GM12878 (cell line): ENCODE measurements around the gene DMD. TPM values are rescaled to one million over a fixed set of nuclear protein-coding genes. Genes with fewer than 3 reads are reported as not detected.

Experiments used
- ATAC-seq: fragments of 200-7000 bp; cut with Tn5 transposase; 3 replicates; pipeline ENCODE4 v1.9.1; 2020; ENCODE audit warnings: mild to moderate bottlenecking, moderate library complexity
- BruUV-seq: library from RNA; stranded (reverse); fragments of 400-500 nt; replicated peaks from 2 replicates; lab custom pipeline; 2021; lab: Mats Ljungman, UMichigan
- CTCF ChIA-PET: fragments of 300-600 bp; sonication (Branson Sonifier 250); formaldehyde crosslinking; extraction: SDS; loops from one replicate; lab custom pipeline; 2021; ENCODE audit warnings: inconsistent platforms; lab: Yijun Ruan, JAX
- POLR2A ChIA-PET: fragments of 350-600 bp; formaldehyde crosslinking; extraction: SDS; loops from one replicate; lab custom pipeline; 2021; ENCODE audit warnings: inconsistent platforms; lab: Charles Lee
- RAD21 ChIA-PET: fragments of 300-600 bp; sonication (Branson Sonifier 250); formaldehyde crosslinking; loops from one replicate; lab custom pipeline; 2023; ENCODE audit warnings: antibody characterized with exemption; ENCODE audit not compliant: unreplicated experiment; lab: Charles Lee
- SMC1A ChIA-PET: fragments of 300-600 bp; sonication (Branson Sonifier 250); formaldehyde crosslinking; loops from one replicate; lab custom pipeline; 2023; ENCODE audit not compliant: unreplicated experiment, uncharacterized antibody; lab: Charles Lee
- DNase-seq: peaks from one replicate; pipeline ENCODE4 v3.0.0-alpha.2; 2011; ENCODE audit warnings: low read depth, low spot score
- FAIRE-seq: peaks from 3 replicates; lab custom pipeline; 2011; peaks lifted over from hg19 to GRCh38; lab: Jason Lieb, UNC
- H2AFZ ChIP-seq: 2 replicates; pipeline ENCODE4 v1.6.0; 2011; ENCODE audit warnings: low read depth, low read length, control low read depth; ENCODE audit not compliant: control insufficient read depth
- H3K27ac ChIP-seq: 2 replicates; pipeline ENCODE4 v1.5.1; 2011; ENCODE audit warnings: control low read depth; ENCODE audit not compliant: control insufficient read depth, insufficient read depth
- H3K27me3 ChIP-seq, 2 experiments: replicated peaks in 1 of 2; 2 replicates each; pipeline versions ENCODE4 v1.6.0 to v1.6.1; 2011; ENCODE audit warnings: low read length in 1 of 2; ENCODE audit not compliant: control insufficient read depth in 2 of 2, insufficient read depth in 2 of 2
- H3K36me3 ChIP-seq, 2 experiments: 2 replicates each; pipeline ENCODE4 v1.5.1; 2011; ENCODE audit warnings: low read length in 1 of 2; ENCODE audit not compliant: control insufficient read depth in 2 of 2, insufficient read depth in 2 of 2
- H3K4me1 ChIP-seq: 2 replicates; pipeline ENCODE4 v1.6.1; 2011; ENCODE audit warnings: mild to moderate bottlenecking, low read length, moderate library complexity, mixed read lengths; ENCODE audit not compliant: control insufficient read depth, insufficient read depth
- H3K4me2 ChIP-seq: 2 replicates; pipeline ENCODE4 v1.6.0; 2011; ENCODE audit warnings: control low read depth; ENCODE audit not compliant: control insufficient read depth, insufficient read depth
- H3K4me3 ChIP-seq: fragments of 200-600 bp; sonication (generic); 2 replicates; pipeline ENCODE4 v1.5.1; 2016
- H3K79me2 ChIP-seq: 2 replicates; pipeline ENCODE4 v1.6.0; 2011; ENCODE audit warnings: low read length; ENCODE audit not compliant: control insufficient read depth, insufficient read depth
- H3K9ac ChIP-seq: 2 replicates; pipeline ENCODE4 v1.8.0; 2011; ENCODE audit warnings: low read length, control low read depth, mixed read lengths; ENCODE audit not compliant: control insufficient read depth, insufficient read depth
- H3K9me3 ChIP-seq: replicated peaks from 3 replicates; pipeline ENCODE4 v1.5.1; 2011; ENCODE audit warnings: mild to moderate bottlenecking, low read length; ENCODE audit not compliant: control insufficient read depth, insufficient read depth
- H4K20me1 ChIP-seq: 2 replicates; pipeline ENCODE4 v1.6.0; 2011; ENCODE audit not compliant: control insufficient read depth, insufficient read depth
- ATF2 ChIP-seq: IDR thresholded peaks from 2 replicates; pipeline ENCODE4 v1.6.1; 2012; ENCODE audit warnings: low read length, inconsistent platforms
- BRCA1 ChIP-seq: IDR thresholded peaks from 2 replicates; pipeline ENCODE4 v1.6.1; 2011; ENCODE audit warnings: low read depth, low read length, improper control_type of control experiment
- CBFB ChIP-seq: IDR thresholded peaks from 2 replicates; pipeline ENCODE4 v1.6.1; 2016; ENCODE audit warnings: antibody characterized with exemption, low read depth
- CHD2 ChIP-seq: IDR thresholded peaks from 2 replicates; pipeline ENCODE4 v1.6.1; 2011; ENCODE audit warnings: low read depth, low read length, improper control_type of control experiment, borderline replicate concordance
- ETV6 ChIP-seq, 2 experiments: fragments of 450-650 bp in 1 of 2; IDR thresholded peaks in 1 of 2; conservative IDR thresholded peaks in 1 of 2; 2 replicates each; pipeline ENCODE4 v1.6.1; 2014; ENCODE audit warnings: antibody characterized with exemption in 1 of 2, borderline replicate concordance in 1 of 2, low read depth in 1 of 2, mild to moderate bottlenecking in 1 of 2, moderate library complexity in 1 of 2
- RAD51 ChIP-seq: fragments of 450-650 bp; IDR thresholded peaks from 2 replicates; pipeline ENCODE4 v1.6.1; 2016; ENCODE audit warnings: moderate library complexity, mild to moderate bottlenecking, inconsistent platforms
- RB1 ChIP-seq: fragments of 450-650 bp; formaldehyde crosslinking; IDR thresholded peaks from 2 replicates; pipeline ENCODE4 v1.6.1; 2017; ENCODE audit warnings: mild to moderate bottlenecking, borderline replicate concordance
- ZNF217 ChIP-seq: fragments of 450-650 bp; IDR thresholded peaks from 2 replicates; pipeline ENCODE4 v1.6.1; 2017; ENCODE audit warnings: antibody characterized with exemption, mild to moderate bottlenecking
- WGBS: methylation state at CpG from one replicate; pipeline ENCODE4 v1.1.6; 2016; ENCODE audit warnings: low lambda C conversion rate; ENCODE audit not compliant: insufficient replicate concordance, insufficient coverage; ENCODE audit errors: missing lambda C conversion rate; 5-methylcytosine and 5-hydroxymethylcytosine counted together
- in situ Hi-C: fragments of 300-500 bp; cut with MboI; formaldehyde crosslinking; loops from 9 replicates; pipeline ENCODE4 v1.14.3; 2018; ENCODE audit warnings: mixed read lengths
- intact Hi-C: fragments of 100-400 bp; cut with micrococcal nuclease; formaldehyde crosslinking; loops from one replicate; pipeline ENCODE4 v1.14.2; 2022; ENCODE audit not compliant: unreplicated experiment
- polyA plus RNA-seq, 11 experiments: library from polyadenylated mRNA; depleted of rRNA in 4 of 11; unstranded in 6 of 11; stranded (reverse) in 5 of 11; fragments of >200 nt; fragmentation: Nextera tagmentation in 4 of 11; fragmentation: Illumina TruSeq in 1 of 11; extraction: Ambion mirVana in 4 of 11; extraction: Trizol in 1 of 11; gene quantifications; 1 replicate in 1 of 11; 2 replicates in 10 of 11; pipeline versions ENCODE4 v1.2.1 to v1.2.3, GENCODE V29; 2011 to 2016; ENCODE audit warnings: inconsistent platforms in 2 of 11, missing spikeins in 2 of 11, low read depth in 1 of 11
- total RNA-seq, 4 experiments: library from RNA; depleted of rRNA in 3 of 4; stranded (reverse); fragments of >200 nt in 3 of 4; fragmentation: Illumina TruSeq in 1 of 4; extraction: Trizol in 1 of 4; gene quantifications; 2 replicates each; pipeline versions ENCODE4 v1.2.1 to v1.2.3, GENCODE V29; 2013 to 2021
- TF ChIP-seq, protein P1 (sequence below): fragments of 450-650 bp; IDR thresholded peaks from 2 replicates; pipeline ENCODE4 v1.6.1; 2016; ENCODE audit warnings: mild to moderate bottlenecking, moderate library complexity, borderline replicate concordance
- TF ChIP-seq, protein P2 (sequence below): fragments of 450-650 bp; IDR thresholded peaks from 2 replicates; pipeline ENCODE4 v1.6.1; 2017; ENCODE audit warnings: mild to moderate bottlenecking, moderate library complexity
- TF ChIP-seq, protein P3 (sequence below): fragments of 450-650 bp; IDR thresholded peaks from 2 replicates; pipeline ENCODE4 v1.6.1; 2018; ENCODE audit warnings: mild to moderate bottlenecking, low read depth, moderate library complexity; ENCODE audit not compliant: partially characterized antibody

DMD gene
- total and polyA plus RNA-seq, 10 of the 15 experiments (the other 5 are each of a cell fraction or from before 2014, with no cell fraction given), result 1.4 to 24.3 (median 4.3) TPM

GRCh38 chrX:31124536-31124935, 2086.8 kb downstream of the DMD start:
- no peaks in the 10 kb centered on the region; a peak in 1 of 4 replicates for H3K36me3 ChIP-seq
- ATAC-seq (no peak), FAIRE-seq (no peak), DNase-seq (no peak)
- H3K4me1 ChIP-seq, result no peaks in the 10 kb centered on the region
- CTCF ChIA-PET, result no interaction called here
- POLR2A ChIA-PET, result no interaction called here
- H3K27ac ChIP-seq, result no peak overlapping the region
- RAD21 ChIA-PET, result no interaction called here
- H3K9ac ChIP-seq, result no peak overlapping the region
- WGBS, result 51% methylated on average over 4 of the region's 4 CpGs
- no peaks in the 10 kb centered on the region for H3K27me3 ChIP-seq
- intact Hi-C loops, result no loop called here
- SMC1A ChIA-PET, result no interaction called here
- no TSS peak for BruUV-seq
- H4K20me1 ChIP-seq, result no peaks in the 10 kb centered on the region
- no peak overlapping the region for H3K4me2 ChIP-seq
- in situ Hi-C loops, result no loop called here
- H3K79me2 ChIP-seq, result no peaks in the 10 kb centered on the region
- H3K9me3 ChIP-seq, result no peaks in the 10 kb centered on the region; the same call in 1 of the 3 replicates
- no peak overlapping the region for H2AFZ ChIP-seq
- H3K4me3 ChIP-seq, result no peak overlapping the region
- TF ChIP-seq ZNF217 (no peak), CHD2 (no peak), RAD51 (no peak), ETV6 (conservative IDR thresholded peaks at IDR 0.05 in 1 of 2, IDR thresholded peaks at IDR 0.05 in 1 of 2; ENCODE audit: borderline replicate concordance in 1 of 2, low read depth in 1 of 2) (no peak), ATF2 (no peak), CBFB (no peak), RB1 (no peak), BRCA1 (no peak)
- TF ChIP-seq, protein P1, sequence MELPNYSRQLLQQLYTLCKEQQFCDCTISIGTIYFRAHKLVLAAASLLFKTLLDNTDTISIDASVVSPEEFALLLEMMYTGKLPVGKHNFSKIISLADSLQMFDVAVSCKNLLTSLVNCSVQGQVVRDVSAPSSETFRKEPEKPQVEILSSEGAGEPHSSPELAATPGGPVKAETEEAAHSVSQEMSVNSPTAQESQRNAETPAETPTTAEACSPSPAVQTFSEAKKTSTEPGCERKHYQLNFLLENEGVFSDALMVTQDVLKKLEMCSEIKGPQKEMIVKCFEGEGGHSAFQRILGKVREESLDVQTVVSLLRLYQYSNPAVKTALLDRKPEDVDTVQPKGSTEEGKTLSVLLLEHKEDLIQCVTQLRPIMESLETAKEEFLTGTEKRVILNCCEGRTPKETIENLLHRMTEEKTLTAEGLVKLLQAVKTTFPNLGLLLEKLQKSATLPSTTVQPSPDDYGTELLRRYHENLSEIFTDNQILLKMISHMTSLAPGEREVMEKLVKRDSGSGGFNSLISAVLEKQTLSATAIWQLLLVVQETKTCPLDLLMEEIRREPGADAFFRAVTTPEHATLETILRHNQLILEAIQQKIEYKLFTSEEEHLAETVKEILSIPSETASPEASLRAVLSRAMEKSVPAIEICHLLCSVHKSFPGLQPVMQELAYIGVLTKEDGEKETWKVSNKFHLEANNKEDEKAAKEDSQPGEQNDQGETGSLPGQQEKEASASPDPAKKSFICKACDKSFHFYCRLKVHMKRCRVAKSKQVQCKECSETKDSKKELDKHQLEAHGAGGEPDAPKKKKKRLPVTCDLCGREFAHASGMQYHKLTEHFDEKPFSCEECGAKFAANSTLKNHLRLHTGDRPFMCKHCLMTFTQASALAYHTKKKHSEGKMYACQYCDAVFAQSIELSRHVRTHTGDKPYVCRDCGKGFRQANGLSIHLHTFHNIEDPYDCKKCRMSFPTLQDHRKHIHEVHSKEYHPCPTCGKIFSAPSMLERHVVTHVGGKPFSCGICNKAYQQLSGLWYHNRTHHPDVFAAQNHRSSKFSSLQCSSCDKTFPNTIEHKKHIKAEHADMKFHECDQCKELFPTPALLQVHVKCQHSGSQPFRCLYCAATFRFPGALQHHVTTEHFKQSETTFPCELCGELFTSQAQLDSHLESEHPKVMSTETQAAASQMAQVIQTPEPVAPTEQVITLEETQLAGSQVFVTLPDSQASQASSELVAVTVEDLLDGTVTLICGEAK, result no peak
- TF ChIP-seq, protein P2, sequence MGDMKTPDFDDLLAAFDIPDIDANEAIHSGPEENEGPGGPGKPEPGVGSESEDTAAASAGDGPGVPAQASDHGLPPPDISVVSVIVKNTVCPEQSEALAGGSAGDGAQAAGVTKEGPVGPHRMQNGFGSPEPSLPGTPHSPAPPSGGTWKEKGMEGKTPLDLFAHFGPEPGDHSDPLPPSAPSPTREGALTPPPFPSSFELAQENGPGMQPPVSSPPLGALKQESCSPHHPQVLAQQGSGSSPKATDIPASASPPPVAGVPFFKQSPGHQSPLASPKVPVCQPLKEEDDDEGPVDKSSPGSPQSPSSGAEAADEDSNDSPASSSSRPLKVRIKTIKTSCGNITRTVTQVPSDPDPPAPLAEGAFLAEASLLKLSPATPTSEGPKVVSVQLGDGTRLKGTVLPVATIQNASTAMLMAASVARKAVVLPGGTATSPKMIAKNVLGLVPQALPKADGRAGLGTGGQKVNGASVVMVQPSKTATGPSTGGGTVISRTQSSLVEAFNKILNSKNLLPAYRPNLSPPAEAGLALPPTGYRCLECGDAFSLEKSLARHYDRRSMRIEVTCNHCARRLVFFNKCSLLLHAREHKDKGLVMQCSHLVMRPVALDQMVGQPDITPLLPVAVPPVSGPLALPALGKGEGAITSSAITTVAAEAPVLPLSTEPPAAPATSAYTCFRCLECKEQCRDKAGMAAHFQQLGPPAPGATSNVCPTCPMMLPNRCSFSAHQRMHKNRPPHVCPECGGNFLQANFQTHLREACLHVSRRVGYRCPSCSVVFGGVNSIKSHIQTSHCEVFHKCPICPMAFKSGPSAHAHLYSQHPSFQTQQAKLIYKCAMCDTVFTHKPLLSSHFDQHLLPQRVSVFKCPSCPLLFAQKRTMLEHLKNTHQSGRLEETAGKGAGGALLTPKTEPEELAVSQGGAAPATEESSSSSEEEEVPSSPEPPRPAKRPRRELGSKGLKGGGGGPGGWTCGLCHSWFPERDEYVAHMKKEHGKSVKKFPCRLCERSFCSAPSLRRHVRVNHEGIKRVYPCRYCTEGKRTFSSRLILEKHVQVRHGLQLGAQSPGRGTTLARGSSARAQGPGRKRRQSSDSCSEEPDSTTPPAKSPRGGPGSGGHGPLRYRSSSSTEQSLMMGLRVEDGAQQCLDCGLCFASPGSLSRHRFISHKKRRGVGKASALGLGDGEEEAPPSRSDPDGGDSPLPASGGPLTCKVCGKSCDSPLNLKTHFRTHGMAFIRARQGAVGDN, result no peak
- TF ChIP-seq, protein P3, sequence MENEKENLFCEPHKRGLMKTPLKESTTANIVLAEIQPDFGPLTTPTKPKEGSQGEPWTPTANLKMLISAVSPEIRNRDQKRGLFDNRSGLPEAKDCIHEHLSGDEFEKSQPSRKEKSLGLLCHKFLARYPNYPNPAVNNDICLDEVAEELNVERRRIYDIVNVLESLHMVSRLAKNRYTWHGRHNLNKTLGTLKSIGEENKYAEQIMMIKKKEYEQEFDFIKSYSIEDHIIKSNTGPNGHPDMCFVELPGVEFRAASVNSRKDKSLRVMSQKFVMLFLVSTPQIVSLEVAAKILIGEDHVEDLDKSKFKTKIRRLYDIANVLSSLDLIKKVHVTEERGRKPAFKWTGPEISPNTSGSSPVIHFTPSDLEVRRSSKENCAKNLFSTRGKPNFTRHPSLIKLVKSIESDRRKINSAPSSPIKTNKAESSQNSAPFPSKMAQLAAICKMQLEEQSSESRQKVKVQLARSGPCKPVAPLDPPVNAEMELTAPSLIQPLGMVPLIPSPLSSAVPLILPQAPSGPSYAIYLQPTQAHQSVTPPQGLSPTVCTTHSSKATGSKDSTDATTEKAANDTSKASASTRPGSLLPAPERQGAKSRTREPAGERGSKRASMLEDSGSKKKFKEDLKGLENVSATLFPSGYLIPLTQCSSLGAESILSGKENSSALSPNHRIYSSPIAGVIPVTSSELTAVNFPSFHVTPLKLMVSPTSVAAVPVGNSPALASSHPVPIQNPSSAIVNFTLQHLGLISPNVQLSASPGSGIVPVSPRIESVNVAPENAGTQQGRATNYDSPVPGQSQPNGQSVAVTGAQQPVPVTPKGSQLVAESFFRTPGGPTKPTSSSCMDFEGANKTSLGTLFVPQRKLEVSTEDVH, result no peak
